Stimulated activated CD8-positive, alpha-beta memory T cell treated with anti-CD3 and anti-CD28 coated beads, Interleukin-12 subunit alpha, Interleukin-12 subunit beta, amount 100 ng/mL, for 1 hour (primary cell): ENCODE results near the gene DENND6B.
"Not testable (repeated sequence)": the region's sequence is repeated elsewhere in the genome, so short reads cannot be mapped to it uniquely, and the experiment has no call there.

Source experiments
- DNase-seq: peaks from one replicate; pipeline ENCODE4 v3.0.0-alpha.2; 2020; ENCODE audit warnings: low read depth

The DENND6B gene, protein sequence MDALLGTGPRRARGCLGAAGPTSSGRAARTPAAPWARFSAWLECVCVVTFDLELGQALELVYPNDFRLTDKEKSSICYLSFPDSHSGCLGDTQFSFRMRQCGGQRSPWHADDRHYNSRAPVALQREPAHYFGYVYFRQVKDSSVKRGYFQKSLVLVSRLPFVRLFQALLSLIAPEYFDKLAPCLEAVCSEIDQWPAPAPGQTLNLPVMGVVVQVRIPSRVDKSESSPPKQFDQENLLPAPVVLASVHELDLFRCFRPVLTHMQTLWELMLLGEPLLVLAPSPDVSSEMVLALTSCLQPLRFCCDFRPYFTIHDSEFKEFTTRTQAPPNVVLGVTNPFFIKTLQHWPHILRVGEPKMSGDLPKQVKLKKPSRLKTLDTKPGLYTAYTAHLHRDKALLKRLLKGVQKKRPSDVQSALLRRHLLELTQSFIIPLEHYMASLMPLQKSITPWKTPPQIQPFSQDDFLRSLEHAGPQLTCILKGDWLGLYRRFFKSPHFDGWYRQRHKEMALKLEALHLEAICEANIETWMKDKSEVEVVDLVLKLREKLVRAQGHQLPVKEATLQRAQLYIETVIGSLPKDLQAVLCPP

DNA sequence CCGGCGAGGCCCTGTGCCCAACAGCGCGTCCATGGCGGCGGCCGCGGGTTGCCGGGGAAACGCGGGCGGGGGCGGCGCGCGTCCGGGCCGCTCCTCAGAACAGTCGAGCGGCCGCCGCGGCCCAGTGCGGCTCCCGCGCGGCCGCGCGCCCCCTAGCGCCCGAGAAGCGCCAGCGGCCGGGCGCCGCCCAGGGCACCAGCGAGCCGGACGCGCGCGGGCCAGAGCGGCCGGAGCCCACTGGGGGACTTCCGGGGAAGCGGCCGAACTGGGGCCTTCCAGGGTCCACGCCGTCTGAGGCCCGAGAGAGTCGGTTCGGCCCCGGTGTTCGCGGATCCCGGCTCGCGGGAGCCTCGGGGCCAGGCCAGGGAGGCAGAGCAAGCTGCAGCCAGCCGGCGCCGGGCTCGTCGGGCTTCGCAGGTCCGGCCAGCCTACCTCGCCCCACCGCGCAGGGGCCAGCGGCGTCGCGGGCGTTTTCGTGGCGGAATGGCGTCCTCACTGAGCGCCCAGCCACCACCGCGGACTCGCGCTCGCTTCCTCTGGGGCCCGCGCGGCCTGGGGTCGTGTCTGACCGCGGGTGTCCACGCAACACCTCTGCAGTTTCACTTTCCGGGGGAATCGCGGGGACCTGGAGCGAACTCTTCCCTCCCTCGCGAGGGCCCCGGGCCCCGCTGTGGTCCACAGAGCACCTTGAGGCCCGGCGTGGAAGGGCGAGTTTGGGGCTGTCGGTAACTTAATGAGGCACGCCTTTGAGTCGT, at the start of gene DENND6B:
Gene DENND6B, minus strand, starts transcription at position 57 of the 755 bp plus-strand sequence. Its CDS starts 24 bp downstream, at position 33.
- DNase-seq: peak; percentile 48

DNA sequence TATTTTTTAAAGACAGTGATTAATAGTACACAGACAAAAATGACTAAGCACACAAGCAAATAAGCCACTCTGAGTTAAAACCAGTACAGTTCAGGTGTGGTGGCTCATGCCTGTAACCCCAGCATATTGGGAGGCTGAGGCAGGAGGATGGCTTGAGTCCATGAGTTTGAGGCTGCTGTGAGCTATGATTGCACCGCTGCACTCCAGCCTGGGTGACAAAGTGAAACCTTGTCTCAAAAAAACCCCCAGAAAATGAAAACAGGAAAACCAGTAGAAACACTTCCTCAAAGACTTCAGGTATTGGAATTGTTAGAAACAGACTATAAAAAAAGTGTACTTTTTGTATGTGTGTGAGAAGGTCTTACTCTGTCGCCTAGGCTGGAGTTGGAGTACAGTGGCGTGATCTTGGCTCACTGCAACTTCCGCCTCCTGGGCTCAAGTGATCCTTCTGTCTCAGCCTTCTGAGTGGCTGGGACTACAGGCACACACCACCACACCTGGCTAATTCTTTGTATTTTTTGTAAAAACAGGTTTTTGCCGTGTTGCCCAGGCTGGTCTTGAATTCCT, 49.4 kb upstream of the DENND6B start:
- DNase-seq: no peak

- DNase-seq: no peak
Measured at GRCh38 chr22:50371101-50371648, 44.4 kb upstream of the DENND6B start.

DNA sequence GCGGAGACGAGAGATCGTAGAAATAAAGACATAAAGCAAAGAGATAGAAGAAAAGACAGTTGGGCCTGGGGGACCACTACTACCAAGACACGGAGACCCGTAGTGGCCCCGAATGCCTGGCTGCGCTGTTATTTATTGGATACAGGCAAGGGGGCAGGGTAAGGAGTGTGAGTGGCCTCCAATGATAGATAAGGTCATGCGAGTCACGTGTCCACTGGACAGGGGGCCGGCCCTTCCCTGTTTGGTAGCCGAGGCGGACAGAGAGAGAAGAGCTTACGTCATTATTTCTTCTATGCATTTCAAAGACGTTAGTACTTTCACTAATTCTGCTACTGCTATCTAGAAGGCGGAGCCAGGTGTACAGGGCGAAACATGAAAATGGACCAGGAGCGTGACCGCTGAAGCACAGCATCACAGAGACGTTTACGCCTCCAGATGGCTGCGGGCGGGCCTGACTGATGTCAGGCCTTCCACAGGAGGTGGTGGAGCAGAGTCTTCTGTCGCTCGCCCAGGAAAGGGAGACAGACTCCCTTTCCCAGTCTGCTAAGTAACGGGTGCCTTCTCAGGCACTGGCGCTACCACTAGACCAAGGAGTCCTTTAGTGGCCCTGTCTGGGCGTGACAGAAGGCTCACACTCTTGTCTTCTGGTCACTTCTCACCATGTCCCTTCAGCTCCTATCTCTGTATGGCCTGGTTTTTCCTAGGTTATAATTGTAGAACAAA, 41.1 kb upstream of the DENND6B start:
- DNase-seq: no peak

- DNase-seq: not testable (repeated sequence)
Measured at GRCh38 chr22:50363803-50364194, 37.0 kb upstream of the DENND6B start.

DNA sequence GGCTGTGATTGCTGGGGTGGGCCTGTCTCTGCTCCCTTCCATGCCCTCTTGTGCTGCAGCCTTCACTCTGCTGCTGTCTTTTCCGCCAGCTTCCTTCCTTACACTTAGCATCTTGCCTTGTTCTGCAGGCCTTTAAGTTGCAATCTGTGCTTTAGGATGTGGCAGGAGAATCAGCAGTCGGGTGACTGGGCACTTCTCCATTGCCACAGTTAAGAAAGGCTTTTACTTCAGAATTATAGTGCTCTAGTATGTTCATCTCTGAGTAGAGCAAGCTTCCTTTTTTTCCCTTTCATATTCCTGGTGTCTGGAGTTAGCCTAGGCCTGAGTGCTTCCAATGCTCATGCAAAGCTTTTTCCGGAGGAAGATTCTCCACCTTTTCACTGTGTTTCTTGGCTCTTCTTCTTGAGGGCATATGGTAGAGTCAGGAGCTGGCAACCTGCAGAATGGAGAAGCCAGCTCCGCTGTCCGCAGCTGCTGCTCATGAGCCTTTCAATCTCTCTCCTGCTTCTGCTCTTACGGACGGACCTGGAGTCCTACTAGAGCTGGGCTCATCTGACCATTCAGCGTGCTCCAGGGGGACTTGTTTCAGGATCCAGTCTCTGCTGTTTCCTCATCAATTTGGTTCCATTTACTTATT, 36.5 kb upstream of the DENND6B start:
- DNase-seq: no peak

DNA sequence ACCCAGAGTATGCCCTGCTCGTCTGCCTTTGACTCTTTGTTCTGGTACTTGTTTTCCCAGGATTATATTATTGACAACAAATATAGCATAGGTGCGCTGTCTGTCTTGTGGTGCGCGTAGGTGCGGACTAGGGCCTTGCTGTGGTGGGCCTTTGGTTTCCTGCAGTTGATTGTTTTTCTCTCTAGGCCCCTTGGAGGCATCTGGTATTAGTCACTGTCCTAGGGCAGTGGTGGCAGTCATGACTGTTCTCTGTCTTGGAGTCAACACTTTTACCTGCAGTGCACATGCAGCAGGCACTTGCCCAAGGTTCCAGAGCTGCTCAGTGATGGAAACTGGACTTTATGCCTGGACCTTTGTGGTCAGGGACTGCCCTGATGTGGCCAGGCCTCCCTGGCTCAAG, 34.9 kb upstream of the DENND6B start:
- no peak for DNase-seq

DNA sequence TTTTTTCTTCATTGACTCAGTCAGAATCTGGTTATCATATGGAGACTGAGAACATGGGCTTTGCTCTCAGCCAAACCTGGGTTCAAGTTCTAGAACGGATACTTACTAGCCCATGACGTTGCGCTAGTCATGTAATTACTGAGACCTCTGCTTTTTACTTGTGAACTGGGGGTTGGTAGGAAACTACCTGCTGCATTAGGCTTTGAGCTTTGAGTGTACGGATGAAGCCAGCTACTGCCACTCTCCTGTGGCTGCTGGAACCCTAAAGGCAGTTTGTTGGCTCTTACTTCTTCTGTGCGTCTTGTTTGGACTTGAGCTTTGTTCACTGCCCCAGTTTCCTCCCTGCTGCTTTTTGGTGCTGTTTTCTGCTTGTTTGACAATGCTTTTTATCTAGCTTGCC, 34.4 kb upstream of the DENND6B start:
- no peak for DNase-seq

DNA sequence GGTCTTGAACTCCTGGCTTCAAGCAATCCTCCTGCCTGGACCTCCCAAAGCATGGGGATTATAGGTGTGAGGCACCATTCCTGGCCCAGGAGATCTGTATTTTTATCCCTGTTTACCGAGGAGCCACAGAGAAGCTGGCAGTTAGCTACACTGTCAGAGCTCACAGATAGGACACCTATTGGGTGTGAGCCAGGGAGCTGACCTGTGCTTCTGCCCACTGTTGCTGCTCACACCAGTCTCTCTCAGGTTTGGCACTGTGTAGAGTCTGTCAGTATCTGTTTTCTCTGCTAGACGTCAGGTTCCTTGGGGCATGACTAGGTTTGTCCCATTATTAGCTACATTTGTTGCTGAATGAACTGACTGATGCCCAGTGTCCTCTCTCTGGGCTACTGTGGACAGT, 33.8 kb upstream of the DENND6B start:
- no peak for DNase-seq

GRCh38 chr22:50357756-50358155, 30.9 kb upstream of the DENND6B start:
- DNase-seq: no peak

DNA sequence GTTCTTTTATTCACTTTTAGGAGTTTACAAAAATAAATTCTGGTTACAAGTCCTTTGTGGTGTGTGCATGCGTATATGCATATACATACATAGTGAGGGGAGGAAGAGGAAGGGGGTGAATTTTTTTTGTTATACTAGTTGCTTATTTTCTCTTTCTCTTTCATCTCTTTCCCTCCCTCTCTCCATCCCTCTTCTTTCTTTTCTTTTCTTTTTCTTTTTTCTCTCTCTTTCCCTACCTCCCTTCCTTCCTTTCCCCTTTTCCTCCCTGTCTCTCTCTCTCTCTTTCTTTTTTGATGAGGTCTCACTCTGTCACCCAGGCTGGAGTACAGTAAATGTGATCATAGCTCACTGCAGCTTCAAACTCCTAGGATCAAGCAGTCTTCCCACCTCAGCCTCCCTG, 30.4 kb upstream of the DENND6B start:
- no peak for DNase-seq

- no peak for DNase-seq
Measured at GRCh38 chr22:50356186-50356585, 29.4 kb upstream of the DENND6B start.

- no peak for DNase-seq
Measured at GRCh38 chr22:50348058-50348457, 21.2 kb upstream of the DENND6B start.

GRCh38 chr22:50347157-50347556, 20.3 kb upstream of the DENND6B start:
- DNase-seq: no peak

GRCh38 chr22:50346470-50346869, 19.7 kb upstream of the DENND6B start:
- DNase-seq: no peak

DNA sequence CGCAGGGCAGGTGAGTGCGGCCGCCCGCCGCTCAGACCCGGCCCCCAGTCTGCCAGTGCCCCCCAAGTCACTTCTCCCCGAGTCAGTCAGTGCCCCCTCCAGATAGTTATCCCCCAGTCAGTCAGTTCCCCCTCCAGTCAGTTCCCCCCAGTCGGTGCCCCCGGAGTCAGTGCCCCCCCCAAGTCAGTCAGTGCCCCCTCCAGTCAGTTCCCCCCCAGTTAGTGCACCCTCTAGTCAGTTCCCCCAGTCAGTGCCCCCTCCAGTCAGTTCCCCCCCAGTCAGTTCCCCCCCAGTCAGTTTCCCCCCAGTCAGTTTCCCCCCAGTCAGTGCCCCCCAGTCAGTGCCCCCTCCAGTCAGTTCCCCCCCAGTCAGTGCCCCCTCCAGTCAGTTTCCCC, 16.7 kb upstream of the DENND6B start:
- DNase-seq: no peak

DNA sequence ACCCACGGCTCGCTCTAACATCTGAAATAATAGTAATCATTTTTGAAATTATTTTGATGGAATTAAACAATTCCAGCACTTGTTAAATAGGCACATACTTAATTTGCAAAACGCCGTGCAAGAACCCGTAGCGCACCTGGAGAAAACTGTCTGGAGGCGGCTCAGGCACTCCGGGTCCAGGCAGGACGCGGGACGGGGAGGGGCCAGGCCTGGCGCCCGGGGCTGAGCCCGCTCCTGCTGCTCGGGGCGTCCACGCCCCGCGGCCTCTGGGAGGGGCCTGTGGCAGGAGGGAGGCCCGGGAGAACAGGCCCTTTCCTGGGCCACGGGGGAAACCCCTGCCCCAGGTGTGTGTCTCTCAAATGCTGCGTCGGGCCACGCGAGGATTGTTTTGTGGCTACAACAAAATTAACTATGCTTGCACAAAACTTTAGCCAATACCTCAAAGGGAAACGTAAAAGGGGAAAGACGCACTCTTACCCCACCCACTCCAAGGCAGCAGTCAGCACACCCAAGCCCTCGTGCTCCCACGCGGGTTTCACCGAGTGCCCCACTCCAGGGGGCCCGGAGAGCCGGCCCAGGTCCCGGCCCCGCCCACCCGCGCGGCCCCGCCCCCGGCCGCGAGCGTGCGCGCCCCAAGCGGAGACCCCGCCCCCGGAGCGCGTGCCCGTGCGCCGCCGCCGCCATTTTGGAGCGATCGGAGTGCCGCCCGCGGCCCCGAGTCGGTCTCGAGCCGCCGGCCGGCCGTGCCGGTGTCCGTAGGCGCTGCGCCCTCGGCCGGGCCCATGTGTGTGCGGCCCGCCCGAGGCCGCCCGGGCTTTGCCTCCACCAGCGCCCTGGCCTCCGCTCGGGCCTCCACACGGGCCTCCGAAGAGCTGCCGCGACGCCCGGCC, 16.1 kb upstream of the DENND6B start, which contains the start of gene PPP6R2:
Gene PPP6R2, plus strand, starts transcription at position 677 of the 890 bp plus-strand sequence. CDS start 50,582 bp downstream, outside the sequence.
- DNase-seq: peak; percentile 77

DNA sequence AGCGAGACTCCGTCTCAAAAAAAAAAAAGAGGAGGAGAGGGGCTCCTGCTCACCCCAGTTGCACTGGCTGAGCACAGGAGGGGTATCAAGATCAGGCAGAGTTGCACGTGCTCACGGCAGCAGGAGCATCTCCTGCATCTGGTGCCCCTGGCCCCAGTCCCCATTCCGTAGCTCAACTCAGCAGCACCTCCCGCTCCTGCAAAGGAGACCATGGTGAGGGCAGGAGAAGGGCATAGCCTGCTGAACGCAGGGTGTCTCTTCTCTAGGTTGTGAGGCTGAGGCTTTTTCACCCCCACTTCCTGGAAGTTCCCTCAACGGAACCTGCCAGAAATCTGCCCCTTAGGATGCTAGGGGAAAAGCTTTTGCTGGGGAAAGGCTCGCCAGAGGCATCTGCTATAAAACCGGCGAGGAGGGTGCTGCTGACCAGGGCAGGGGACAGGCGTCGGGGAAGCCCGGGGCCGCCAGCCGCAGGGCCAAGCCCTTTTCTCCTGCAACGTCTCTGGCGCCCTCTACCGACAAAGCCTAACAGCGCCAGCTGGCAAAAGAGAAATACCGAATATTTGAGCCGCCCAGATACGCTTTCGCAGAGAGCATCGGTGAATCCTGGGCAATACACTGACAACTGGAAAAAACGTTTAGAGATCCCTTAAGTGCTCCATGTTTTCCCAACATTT, 15.3 kb upstream of the DENND6B start:
- peak; percentile 82 for DNase-seq
